Measurements from ENCODE around the gene CTNS.

GRCh38 chr17:3615160-3615870, 21.2 kb upstream of the CTNS start:
- no peak for TF ChIP-seq POLR2AphosphoS5 (IDR thresholded peaks at IDR 0.05; ENCODE audit: low read depth, low read length)
- no peak for TF ChIP-seq POLR2A (IDR thresholded peaks at IDR 0.05; ENCODE audit: borderline replicate concordance, extremely low read depth, insufficient read depth, insufficient read length)
- TF ChIP-seq SRF (IDR thresholded peaks at IDR 0.05; ENCODE audit: low read depth), result no peak
- TF ChIP-seq CTCF (IDR thresholded peaks at IDR 0.05 in 2 of 3, conservative IDR thresholded peaks at IDR 0.05 in 1 of 3; ENCODE audit: borderline replicate concordance in 1 of 3, insufficient read depth in 1 of 3, low read depth in 2 of 3, low read length in 2 of 3), result no peak
- TF ChIP-seq ELF1 (IDR thresholded peaks at IDR 0.05; ENCODE audit: borderline replicate concordance, low read depth), result no peak
- TF ChIP-seq JUND (IDR thresholded peaks at IDR 0.05), result no peak
- TF ChIP-seq EZH2 (IDR thresholded peaks at IDR 0.05), result no peak
- no peak for TF ChIP-seq EZH2phosphoT487 (IDR thresholded peaks at IDR 0.05; ENCODE audit: borderline replicate concordance)
- TF ChIP-seq RAD21 (IDR thresholded peaks at IDR 0.05; ENCODE audit: low read depth), result no peak
- no peak for TF ChIP-seq FOSL1 (IDR thresholded peaks at IDR 0.05; ENCODE audit: low read depth)
- no peak for TF ChIP-seq TCF7L2 (IDR thresholded peaks at IDR 0.05; ENCODE audit: borderline replicate concordance, extremely low read depth, insufficient read depth, insufficient read length)
- no peak for TF ChIP-seq SP1 (IDR thresholded peaks at IDR 0.05; ENCODE audit: low read depth)
- no peak for TF ChIP-seq YY1 (IDR thresholded peaks at IDR 0.05; ENCODE audit: extremely low read depth, insufficient replicate concordance, low read depth, low read length)

Data from HCT116 (cell line).